HG03521 (cell line): ENCODE data around the gene ANGPTL2.

Source experiments
- ATAC-seq: cut with Tn5 transposase; IDR thresholded peaks from one replicate; pipeline ENCODE4 v1.9.1; 2021; ENCODE audit warnings: mild to moderate bottlenecking, moderate library complexity; ENCODE audit not compliant: unreplicated experiment

ANGPTL2 gene

GRCh38 chr9:127121628-127122175 lies 733 bp downstream of the ANGPTL2 start:
- no peak for ATAC-seq

GRCh38 chr9:127119320-127119709 lies 3.1 kb downstream of the ANGPTL2 start:
- ATAC-seq: no peak

DNA sequence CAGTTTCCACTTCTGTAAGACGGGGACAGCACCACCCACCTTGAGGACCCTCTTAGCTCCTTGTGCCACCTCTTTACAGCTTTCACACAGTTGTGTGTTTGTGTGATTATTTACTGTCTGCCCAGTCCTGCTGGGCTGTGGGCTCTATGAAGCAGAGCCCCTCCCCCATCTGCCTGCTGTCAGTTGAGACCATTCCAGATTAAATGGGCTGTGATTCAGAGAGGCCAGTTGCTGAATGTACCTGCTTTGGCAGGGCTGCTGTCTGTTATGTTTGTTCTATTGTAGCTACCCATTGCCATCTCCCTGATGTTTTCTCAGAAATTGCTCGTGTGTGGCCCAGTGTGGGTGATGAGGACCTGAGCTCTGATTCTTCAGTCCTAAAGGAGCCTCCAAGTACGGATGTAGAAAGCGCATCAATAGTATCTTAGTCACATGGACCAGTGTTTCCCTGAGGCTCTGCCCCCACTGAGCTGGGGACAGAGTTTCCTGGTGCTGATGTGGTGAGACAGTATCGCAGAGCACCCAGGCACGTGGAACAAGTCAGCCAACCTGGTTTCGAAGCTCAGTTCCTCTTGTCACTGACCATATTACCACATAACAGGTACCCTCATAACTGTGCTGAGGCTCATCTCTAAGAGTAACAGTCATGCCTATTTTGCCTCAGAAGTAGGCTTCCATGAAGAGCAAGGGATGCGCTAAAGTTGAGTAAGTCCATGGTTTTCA lies 3.7 kb downstream of the ANGPTL2 start:
- no peak for ATAC-seq

DNA sequence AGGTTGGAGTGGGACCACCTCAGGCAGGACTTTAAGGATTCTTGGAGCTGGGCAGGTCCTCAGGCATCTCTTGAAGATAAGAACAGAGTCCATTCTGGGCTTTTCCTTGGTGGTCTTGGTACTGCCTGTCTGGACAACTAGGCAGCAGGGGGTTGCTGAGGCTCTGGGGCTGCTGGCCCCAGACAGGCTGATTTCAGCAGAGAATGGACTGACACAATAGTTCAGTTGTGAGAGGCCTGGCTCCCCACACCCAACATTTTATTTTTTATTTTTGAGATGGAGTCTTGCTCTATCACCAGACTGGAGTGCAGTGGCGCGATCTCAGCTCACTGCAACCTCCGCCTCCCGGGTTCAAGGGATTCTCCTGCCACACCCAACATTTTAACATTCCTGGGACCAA lies 4.6 kb downstream of the ANGPTL2 start:
- ATAC-seq: no peak

DNA sequence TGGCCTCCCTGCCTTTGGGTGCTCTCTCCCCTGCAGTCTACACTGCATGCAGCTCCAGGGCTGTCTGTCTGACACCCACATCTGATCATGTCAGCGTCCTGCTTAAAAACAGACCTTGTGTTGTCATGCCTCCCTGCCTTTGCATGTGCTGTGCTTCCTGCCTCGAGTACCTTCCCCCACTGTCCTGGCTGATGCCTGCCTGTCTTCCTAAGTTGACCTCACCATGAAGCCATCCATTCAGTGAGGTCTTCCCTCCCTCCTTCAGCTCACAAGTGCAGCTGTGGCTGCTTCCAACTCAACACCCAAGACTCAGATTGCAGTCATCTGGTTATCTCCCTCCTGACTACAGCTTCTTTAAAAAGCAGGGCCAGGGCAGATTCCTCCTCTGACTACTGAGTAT lies 5.5 kb downstream of the ANGPTL2 start:
- ATAC-seq: no peak

- ATAC-seq: no peak
Measured at GRCh38 chr9:127116088-127116726, 6.2 kb downstream of the ANGPTL2 start.

GRCh38 chr9:127114606-127115005 lies 7.8 kb downstream of the ANGPTL2 start:
- no peak for ATAC-seq

DNA sequence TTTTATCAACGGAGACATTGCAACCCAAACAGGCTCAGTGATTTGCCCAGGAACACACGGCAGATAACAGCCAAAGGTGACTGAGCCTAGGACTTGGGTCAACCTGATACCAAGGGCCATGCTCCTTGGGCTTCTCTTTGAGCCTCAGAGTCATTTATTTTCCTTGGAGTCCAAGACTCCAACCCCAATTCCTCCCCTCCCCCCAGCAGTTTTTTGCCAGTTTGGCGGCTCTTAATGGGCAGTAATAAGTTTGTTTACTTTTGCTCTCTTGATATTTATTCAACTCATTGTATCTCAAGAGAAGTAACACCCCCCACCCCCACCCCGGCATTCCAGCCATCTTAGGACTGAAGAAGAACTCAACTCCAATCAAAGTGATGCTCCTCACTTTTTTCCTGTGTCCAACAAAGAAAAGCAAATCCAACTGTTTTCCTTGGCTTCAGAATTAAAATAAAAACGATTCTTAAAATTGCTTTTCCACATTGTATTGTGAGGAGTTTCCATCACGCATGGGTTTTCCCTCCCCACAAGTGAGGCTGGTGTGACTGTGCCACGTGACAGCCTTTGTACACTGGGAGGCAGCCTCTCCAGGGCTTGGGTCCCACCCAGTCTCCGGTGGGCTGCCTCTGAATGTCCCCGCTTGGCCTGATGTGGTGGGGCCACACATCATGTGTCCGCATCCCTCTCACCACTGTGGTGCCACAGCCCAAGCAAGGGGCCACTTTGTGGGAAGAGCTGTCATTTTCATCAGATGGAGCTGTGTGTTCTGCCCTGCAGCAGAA lies 9.1 kb downstream of the ANGPTL2 start:
- ATAC-seq: no peak

DNA sequence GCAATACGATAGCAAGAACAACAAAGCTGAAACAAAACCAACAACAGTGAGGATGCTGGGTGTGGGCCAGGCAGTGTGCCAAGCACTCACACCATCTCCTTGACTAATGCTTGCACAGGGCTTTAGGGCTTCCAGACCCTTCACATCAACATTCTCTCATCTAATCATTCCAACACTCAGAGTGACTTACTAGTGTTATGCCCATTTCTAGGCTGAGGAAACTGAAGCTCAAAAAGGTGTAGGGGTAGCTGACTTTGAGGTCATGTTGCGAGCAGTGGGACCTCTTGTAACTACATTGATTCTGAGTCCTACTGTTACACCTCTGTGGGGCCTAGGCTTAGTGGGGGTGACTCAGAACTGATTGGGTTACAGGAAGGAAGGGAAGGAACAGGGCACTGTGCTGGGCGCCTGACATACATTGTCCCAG lies 9.7 kb downstream of the ANGPTL2 start:
- ATAC-seq: no peak

DNA sequence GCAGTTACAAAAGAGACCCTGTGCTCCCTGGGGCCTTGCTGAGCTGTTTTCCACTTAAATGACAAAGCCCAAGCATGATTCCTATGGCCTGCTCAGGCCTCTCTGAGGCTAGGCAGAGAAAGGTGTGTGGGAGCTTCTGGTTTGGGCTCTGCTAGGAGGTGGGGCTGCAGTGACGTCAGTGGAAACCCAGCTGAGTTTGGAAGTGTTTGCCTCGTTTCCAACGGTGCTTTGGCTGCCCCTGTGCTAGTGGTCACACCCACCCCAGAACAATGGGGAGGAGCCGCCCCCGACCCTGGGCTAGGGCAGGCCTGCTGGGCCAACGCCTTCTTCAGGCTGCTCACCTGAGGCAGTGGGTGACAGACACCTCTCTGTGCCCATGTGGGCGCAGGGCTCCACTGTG lies 10.4 kb downstream of the ANGPTL2 start:
- no peak for ATAC-seq

- no peak for ATAC-seq
Measured at GRCh38 chr9:127109212-127109711, 13.2 kb downstream of the ANGPTL2 start.

DNA sequence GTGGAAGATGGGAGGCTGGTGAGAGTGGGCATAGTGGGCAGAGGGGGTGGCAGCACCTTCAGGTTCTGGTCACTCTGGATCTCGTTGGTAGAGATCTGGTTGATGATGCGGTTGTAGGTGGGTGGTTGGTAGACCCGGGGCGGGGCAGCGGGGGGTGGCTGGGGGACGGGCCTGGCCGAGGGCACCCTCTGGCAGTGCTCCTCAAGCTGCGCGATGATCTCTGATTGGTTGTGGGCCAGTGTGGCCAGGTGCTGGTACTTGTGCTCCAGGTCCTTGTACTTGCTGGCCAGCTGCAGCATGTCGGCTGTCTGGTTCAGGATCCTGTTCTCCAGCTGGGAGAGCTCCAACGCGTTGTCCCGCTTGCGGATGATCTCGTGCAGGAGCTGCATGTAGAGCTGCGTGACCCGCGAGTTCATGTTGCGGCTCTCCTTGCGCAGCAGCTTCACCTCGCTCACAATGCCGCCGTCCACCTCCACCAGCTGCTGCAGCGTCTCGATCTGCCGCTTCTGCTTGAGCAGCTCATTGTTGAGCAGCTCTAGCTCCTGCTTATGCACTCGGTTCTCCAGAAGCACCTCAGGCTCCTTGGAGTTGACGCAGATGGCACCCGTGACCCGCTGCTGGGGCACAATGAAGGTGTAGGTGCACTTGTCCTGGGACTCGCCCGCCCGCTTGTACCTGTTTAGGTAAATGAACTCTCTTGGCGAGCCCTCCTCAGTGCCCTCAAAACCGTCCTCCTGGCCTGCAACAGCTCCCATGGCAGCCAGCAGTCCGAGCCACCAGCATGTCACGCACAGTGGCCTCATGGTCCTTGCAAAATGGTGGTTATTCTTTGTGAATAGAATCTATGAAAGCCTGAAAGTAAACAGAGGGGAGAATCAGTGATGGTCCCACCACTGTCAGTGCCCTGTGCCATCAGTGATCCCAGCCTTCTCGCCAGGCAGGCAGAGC lies 14.2 kb downstream of the ANGPTL2 start:
- no peak for ATAC-seq

DNA sequence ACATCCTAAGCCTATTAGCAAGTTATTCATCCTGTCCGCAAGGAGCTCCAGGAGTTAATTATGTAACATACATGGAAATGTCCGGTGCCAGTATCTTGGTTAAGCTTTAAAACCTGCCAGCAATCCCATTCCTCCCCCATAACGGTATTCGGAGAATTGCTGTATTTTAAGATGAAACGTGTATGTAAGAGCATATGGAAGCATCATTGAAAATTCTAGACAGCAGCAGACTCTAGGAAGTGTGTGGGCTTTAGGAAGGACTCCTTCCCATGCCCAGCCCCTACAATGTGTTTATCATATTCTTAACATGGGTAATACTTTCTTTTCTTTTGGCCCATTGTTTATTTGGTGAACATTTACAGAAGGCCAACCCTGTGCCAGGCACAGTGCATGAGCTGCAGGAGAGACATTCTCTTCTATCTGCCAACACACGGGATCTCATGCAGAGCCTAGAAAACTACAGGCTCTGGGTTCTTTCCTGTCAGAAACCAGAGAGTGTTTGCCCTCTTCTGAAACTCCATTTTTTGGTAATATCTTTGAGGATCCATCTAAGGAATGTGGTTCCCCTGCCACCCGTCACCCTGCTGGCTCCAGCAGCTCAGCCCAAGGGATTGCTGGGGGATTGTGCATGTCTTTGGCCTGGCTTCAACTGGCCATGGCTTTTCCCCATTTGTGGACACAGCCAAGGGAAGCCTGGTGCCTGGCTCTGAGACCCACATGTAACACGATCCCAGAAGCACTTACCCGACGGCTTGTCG lies 15.1 kb downstream of the ANGPTL2 start:
- ATAC-seq: no peak

- no peak for ATAC-seq
Measured at GRCh38 chr9:127106466-127106855, 16.0 kb downstream of the ANGPTL2 start.

- ATAC-seq: no peak
Measured at GRCh38 chr9:127105805-127106465, 16.5 kb downstream of the ANGPTL2 start.

DNA sequence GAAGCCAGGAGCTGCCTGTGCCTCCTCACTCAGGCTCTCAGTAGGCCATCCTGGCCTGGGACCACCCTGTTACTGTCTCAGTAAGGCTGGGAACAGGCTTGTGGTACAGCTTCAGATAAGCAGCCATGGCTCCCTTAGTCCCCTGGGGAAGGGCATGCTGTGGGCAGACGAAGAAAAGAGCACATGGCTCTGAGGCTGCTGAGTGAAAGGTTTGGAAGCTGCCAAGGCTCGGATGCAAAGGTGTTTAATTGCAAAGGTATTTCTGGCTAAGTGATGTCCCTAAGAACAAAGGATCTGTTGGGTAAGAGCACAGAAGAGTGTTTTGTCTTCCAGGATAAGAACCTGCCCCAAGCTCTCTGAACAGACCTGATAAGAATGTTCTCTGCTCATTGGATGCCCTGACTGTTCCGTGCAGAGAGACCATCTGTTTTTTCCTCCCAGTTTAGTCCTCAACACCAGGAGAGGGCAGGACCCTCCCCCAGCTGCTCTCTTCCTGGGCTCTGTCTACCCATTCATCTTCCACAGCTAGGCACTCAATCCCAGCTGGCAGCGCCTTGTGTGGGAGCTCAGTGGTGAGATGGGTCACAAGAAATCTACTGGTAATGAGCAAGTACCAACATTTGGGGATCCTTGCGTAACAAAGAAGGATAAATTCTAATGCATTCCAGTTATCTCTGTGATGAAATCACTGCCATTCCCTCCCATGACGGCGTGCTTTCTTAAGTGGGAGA lies 17.7 kb downstream of the ANGPTL2 start:
- no peak for ATAC-seq

DNA sequence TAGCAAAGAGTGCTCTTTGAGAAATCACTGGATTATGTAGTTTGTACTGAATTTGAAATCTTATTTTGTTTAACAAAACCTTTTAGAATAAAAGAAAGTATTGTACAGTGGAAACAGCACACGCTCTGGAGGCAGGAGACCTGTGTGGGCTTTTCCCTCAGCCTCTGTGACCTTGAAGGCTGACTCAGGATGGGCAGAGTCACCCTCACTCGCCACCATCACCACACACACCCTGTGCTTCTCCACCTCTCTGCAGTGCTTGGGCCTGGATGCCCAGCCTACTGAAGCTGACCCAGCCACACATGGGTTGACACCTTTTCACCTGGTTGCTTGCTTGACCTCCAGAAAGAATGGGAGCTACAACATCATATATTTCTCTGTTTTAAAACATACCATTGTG lies 19.6 kb downstream of the ANGPTL2 start:
- no peak for ATAC-seq

- no peak for ATAC-seq
Measured at GRCh38 chr9:127102176-127102575, 20.3 kb downstream of the ANGPTL2 start.
